Panc1 (cell line): ENCODE data around the gene EPS8L2.
A peak's percentile ranks its signal among the peaks of the same experiment; 100 is the strongest.

Experiments
- CTCF ChIP-seq: fragments of 450-650 bp; IDR thresholded peaks from 2 replicates; pipeline ENCODE4 v1.5.1; 2017; ENCODE audit warnings: mild to moderate bottlenecking
- POLR2AphosphoS5 ChIP-seq: IDR thresholded peaks from 2 replicates; pipeline ENCODE4 v1.6.1; 2012; ENCODE audit warnings: mild to moderate bottlenecking, low read depth, low read length, moderate library complexity
- REST ChIP-seq, 2 experiments: IDR thresholded peaks; 2 replicates each; pipeline ENCODE4 v1.6.1; 2011 to 2012; ENCODE audit warnings: low read depth in 2 of 2, control low read depth in 1 of 2, low read length in 1 of 2, mild to moderate bottlenecking in 1 of 2, moderate library complexity in 1 of 2; ENCODE audit not compliant: insufficient read depth in 1 of 2
- SIN3A ChIP-seq: IDR thresholded peaks from 2 replicates; pipeline ENCODE4 v1.6.1; 2012; ENCODE audit warnings: low read depth, mild to moderate bottlenecking, low read length, moderate library complexity, borderline replicate concordance; ENCODE audit not compliant: insufficient read depth
- TCF7L2 ChIP-seq: IDR thresholded peaks from 2 replicates; pipeline ENCODE4 v1.6.1; 2011; ENCODE audit warnings: mild to moderate bottlenecking, low read depth, low read length, inconsistent platforms

- no peak for TF ChIP-seq CTCF
- no peak for TF ChIP-seq TCF7L2
- TF ChIP-seq POLR2AphosphoS5, result peak; percentile 36; the same call in 1 of the 2 replicates
- TF ChIP-seq REST (IDR thresholded peaks at IDR 0.05; ENCODE audit: insufficient read depth in 1 of 2, low read depth in 2 of 2, low read length in 1 of 2), result no peak
- no peak for TF ChIP-seq SIN3A
These were observed 60.3 kb downstream of the EPS8L2 start for GRCh38 chr11:766106-766935.
